ENCODE data around the gene SKA2. TPM values are rescaled to one million over a fixed set of nuclear protein-coding genes. Genes with fewer than 3 reads are reported as not detected.

Gene SKA2
- total and polyA plus RNA-seq, 2 donors (not counting 1 experiment from before 2014, with no cell fraction given) = 52.9 to 53.7 TPM

- Histone ChIP-seq H2AFZ (ENCODE audit: low read length) (no peak overlapping the region), H3K27ac (ENCODE audit: insufficient read depth, low read length) (no peak overlapping the region), H3K9me3 (ENCODE audit: control insufficient read depth, insufficient read depth, low read depth, low read length) (no peaks in the 10 kb centered on the region), H3K4me3 (replicated peaks in 1 of 4; ENCODE audit: control extremely low read depth in 1 of 4, insufficient read depth in 1 of 4, low read depth in 3 of 4, low read length in 4 of 4) (no peak overlapping the region), H3K79me2 (ENCODE audit: control insufficient read depth, insufficient read depth, low read length) (no peaks in the 10 kb centered on the region), H3K4me2 (ENCODE audit: extremely low read depth, insufficient read depth, low read length) (no peak overlapping the region), H3K9ac (ENCODE audit: insufficient read depth, low read length) (no peak overlapping the region), H3K27me3 (ENCODE audit: control insufficient read depth, insufficient read depth, low read length) (no peaks in the 10 kb centered on the region), H3K4me1 (ENCODE audit: control insufficient read depth, extremely low read depth, insufficient read depth, low read length) (no peaks in the 10 kb centered on the region), H3K36me3 (ENCODE audit: control insufficient read depth, insufficient read depth, low read length) (no peaks in the 10 kb centered on the region), H4K20me1 (ENCODE audit: control insufficient read depth, extremely low read depth, insufficient read depth, low read length) (no peaks in the 10 kb centered on the region)
- DNase-seq (ENCODE audit: low read depth in 2 of 2) = no peak
- TF ChIP-seq, protein P1, sequence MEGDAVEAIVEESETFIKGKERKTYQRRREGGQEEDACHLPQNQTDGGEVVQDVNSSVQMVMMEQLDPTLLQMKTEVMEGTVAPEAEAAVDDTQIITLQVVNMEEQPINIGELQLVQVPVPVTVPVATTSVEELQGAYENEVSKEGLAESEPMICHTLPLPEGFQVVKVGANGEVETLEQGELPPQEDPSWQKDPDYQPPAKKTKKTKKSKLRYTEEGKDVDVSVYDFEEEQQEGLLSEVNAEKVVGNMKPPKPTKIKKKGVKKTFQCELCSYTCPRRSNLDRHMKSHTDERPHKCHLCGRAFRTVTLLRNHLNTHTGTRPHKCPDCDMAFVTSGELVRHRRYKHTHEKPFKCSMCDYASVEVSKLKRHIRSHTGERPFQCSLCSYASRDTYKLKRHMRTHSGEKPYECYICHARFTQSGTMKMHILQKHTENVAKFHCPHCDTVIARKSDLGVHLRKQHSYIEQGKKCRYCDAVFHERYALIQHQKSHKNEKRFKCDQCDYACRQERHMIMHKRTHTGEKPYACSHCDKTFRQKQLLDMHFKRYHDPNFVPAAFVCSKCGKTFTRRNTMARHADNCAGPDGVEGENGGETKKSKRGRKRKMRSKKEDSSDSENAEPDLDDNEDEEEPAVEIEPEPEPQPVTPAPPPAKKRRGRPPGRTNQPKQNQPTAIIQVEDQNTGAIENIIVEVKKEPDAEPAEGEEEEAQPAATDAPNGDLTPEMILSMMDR (conservative IDR thresholded peaks at IDR 0.05 in 1 of 2, IDR thresholded peaks at IDR 0.05 in 1 of 2; ENCODE audit: low read depth in 1 of 2, low read length in 2 of 2) = no peak
- no peak for TF ChIP-seq EZH2 (IDR thresholded peaks at IDR 0.05; ENCODE audit: low read length, missing control alignments)
Observed at GRCh38 chr17:59067756-59068155, 87.2 kb downstream of the SKA2 start.

- Histone ChIP-seq H3K4me3 (replicated peaks in 1 of 4; ENCODE audit: control extremely low read depth in 1 of 4, insufficient read depth in 1 of 4, low read depth in 3 of 4, low read length in 4 of 4) (no peak overlapping the region), H3K79me2 (ENCODE audit: control insufficient read depth, insufficient read depth, low read length) (no peaks in the 10 kb centered on the region), H3K27ac (ENCODE audit: insufficient read depth, low read length) (no peak overlapping the region), H3K9me3 (ENCODE audit: control insufficient read depth, insufficient read depth, low read depth, low read length) (no peaks in the 10 kb centered on the region), H3K27me3 (ENCODE audit: control insufficient read depth, insufficient read depth, low read length) (no peaks in the 10 kb centered on the region), H3K9ac (ENCODE audit: insufficient read depth, low read length) (no peak overlapping the region), H2AFZ (ENCODE audit: low read length) (no peak overlapping the region), H3K4me2 (ENCODE audit: extremely low read depth, insufficient read depth, low read length) (no peak overlapping the region), H3K36me3 (ENCODE audit: control insufficient read depth, insufficient read depth, low read length) (no peaks in the 10 kb centered on the region), H3K4me1 (ENCODE audit: control insufficient read depth, extremely low read depth, insufficient read depth, low read length) (no peaks in the 10 kb centered on the region), H4K20me1 (ENCODE audit: control insufficient read depth, extremely low read depth, insufficient read depth, low read length) (no peaks in the 10 kb centered on the region)
- TF ChIP-seq EZH2 (IDR thresholded peaks at IDR 0.05; ENCODE audit: low read length, missing control alignments) = no peak
- TF ChIP-seq, protein P1 (conservative IDR thresholded peaks at IDR 0.05 in 1 of 2, IDR thresholded peaks at IDR 0.05 in 1 of 2; ENCODE audit: low read depth in 1 of 2, low read length in 2 of 2) = no peak
- DNase-seq (ENCODE audit: low read depth in 2 of 2) = no peak
Observed at GRCh38 chr17:59067340-59067739, 87.6 kb downstream of the SKA2 start.

- TF ChIP-seq, protein P1 (conservative IDR thresholded peaks at IDR 0.05 in 1 of 2, IDR thresholded peaks at IDR 0.05 in 1 of 2; ENCODE audit: low read depth in 1 of 2, low read length in 2 of 2) = no peak
- no peak for TF ChIP-seq EZH2 (IDR thresholded peaks at IDR 0.05; ENCODE audit: low read length, missing control alignments)
Observed at GRCh38 chr17:59062509-59062908, 92.5 kb downstream of the SKA2 start.

More at GRCh38 chr17:59062509-59062908, 92.5 kb downstream of the SKA2 start:
- DNase-seq (ENCODE audit: low read depth in 2 of 2) = no peak
- Histone ChIP-seq H3K79me2 (ENCODE audit: control insufficient read depth, insufficient read depth, low read length) (no peaks in the 10 kb centered on the region), H3K4me3 (replicated peaks in 1 of 4; ENCODE audit: control extremely low read depth in 1 of 4, insufficient read depth in 1 of 4, low read depth in 3 of 4, low read length in 4 of 4) (no peak overlapping the region), H3K4me2 (ENCODE audit: extremely low read depth, insufficient read depth, low read length) (no peak overlapping the region), H4K20me1 (ENCODE audit: control insufficient read depth, extremely low read depth, insufficient read depth, low read length) (no peaks in the 10 kb centered on the region), H3K27me3 (ENCODE audit: control insufficient read depth, insufficient read depth, low read length) (no peaks in the 10 kb centered on the region), H3K27ac (ENCODE audit: insufficient read depth, low read length) (no peak overlapping the region), H3K36me3 (ENCODE audit: control insufficient read depth, insufficient read depth, low read length) (no peaks in the 10 kb centered on the region), H3K9ac (ENCODE audit: insufficient read depth, low read length) (no peak overlapping the region), H3K4me1 (ENCODE audit: control insufficient read depth, extremely low read depth, insufficient read depth, low read length) (no peaks in the 10 kb centered on the region), H3K9me3 (ENCODE audit: control insufficient read depth, insufficient read depth, low read depth, low read length) (no peaks in the 10 kb centered on the region), H2AFZ (ENCODE audit: low read length) (no peak overlapping the region)

Other genes with a start within 250 kb of the SKA2 start
- gene TRIM37, start 48.3 kb downstream of the SKA2 start, total RNA-seq = 43.7 and 55.3 TPM in 2 replicates
- gene TRIM37, start 48.3 kb downstream of the SKA2 start, polyA plus RNA-seq = 28.2 and 29.3 TPM in 2 replicates
- gene PRR11, start 560 bp upstream of the SKA2 start, total RNA-seq = 1.0 and 6.1 TPM in 2 replicates
- gene PRR11, start 560 bp upstream of the SKA2 start, polyA plus RNA-seq = 18.9 and 63.1 TPM in 2 replicates
- gene SMG8, start 54.8 kb upstream of the SKA2 start, total RNA-seq = 25.3 and 25.7 TPM in 2 replicates
- 13.3 and 14.5 TPM in 2 replicates for gene SMG8, start 54.8 kb upstream of the SKA2 start, polyA plus RNA-seq
- gene GDPD1, start 65.3 kb upstream of the SKA2 start, total RNA-seq = 1.3 and 1.5 TPM in 2 replicates
- gene GDPD1, start 65.3 kb upstream of the SKA2 start, polyA plus RNA-seq = 0.44 and 0.67 TPM in 2 replicates
- 7.8 and 8.0 TPM in 2 replicates for gene YPEL2, start 176.5 kb upstream of the SKA2 start, total RNA-seq
- gene YPEL2, start 176.5 kb upstream of the SKA2 start, polyA plus RNA-seq = 2.5 and 4.8 TPM in 2 replicates

Data from fibroblast of lung (primary cell).